GM23338 (cell line): ENCODE measurements around the gene CABLES2. TPM values are rescaled to one million over a fixed set of nuclear protein-coding genes. Genes with fewer than 3 reads are reported as not detected.

ENCODE experiments used
- CREB1 ChIP-seq: fragments of 250-450 bp; sonication (Bioruptor Pico); IDR thresholded peaks from 2 replicates; pipeline ENCODE4 v1.5.0; 2020; ENCODE audit warnings: low read depth, mild to moderate bottlenecking, moderate library complexity
- CTCF ChIP-seq, 2 experiments: fragments of 200-600 bp in 1 of 2; sonication (generic) in 1 of 2; conservative IDR thresholded peaks; 2 replicates each; pipeline versions ENCODE4 v1.5.1 to v1.6.1; 2016 to 2017; ENCODE audit warnings: antibody characterized with exemption in 2 of 2, low read depth in 2 of 2, mild to moderate bottlenecking in 2 of 2, moderate library complexity in 1 of 2
- EZH2 ChIP-seq: fragments of 200-600 bp; sonication (generic); IDR thresholded peaks from one replicate; pipeline ENCODE4 v1.8.0; 2017; ENCODE audit warnings: antibody characterized with exemption, mild to moderate bottlenecking, low read depth; ENCODE audit not compliant: unreplicated experiment
- JUNB ChIP-seq: IDR thresholded peaks from one replicate; pipeline ENCODE4 v1.6.1; 2016; ENCODE audit warnings: antibody characterized with exemption; ENCODE audit not compliant: unreplicated experiment
- STAT1 ChIP-seq: IDR thresholded peaks from one replicate; pipeline ENCODE4 v1.6.1; 2016; ENCODE audit warnings: antibody characterized with exemption; ENCODE audit not compliant: unreplicated experiment
- ZNF114 ChIP-seq: fragments of 250-450 bp; sonication (Bioruptor Pico); IDR thresholded peaks from 2 replicates; pipeline ENCODE4 v1.5.0; 2020; ENCODE audit warnings: mild to moderate bottlenecking, moderate library complexity
- ZNF331 ChIP-seq: fragments of 250-450 bp; sonication (Bioruptor Pico); IDR thresholded peaks from 2 replicates; pipeline ENCODE4 v1.5.0; 2020; ENCODE audit warnings: low read depth, mild to moderate bottlenecking, moderate library complexity
- ZNF462 ChIP-seq: fragments of 250-450 bp; sonication (Bioruptor Pico); IDR thresholded peaks from 2 replicates; pipeline ENCODE4 v1.5.0; 2020; ENCODE audit warnings: mild to moderate bottlenecking, moderate library complexity
- polyA plus RNA-seq: library from polyadenylated mRNA; unstranded; fragments of >200 nt; fragmentation: Nextera tagmentation; extraction: Ambion mirVana; gene quantifications from 2 replicates; pipeline ENCODE4 v1.2.1, GENCODE V29; 2016
- total RNA-seq: library from RNA; depleted of rRNA; stranded (reverse); fragments of >200 nt; shearing (Covaris generic); gene quantifications from 2 replicates; pipeline ENCODE4 v1.2.3, GENCODE V29; 2014

CABLES2 gene
- total and polyA plus RNA-seq, 2 experiments from 2014 or later, result 4.3 to 12.7 TPM

GRCh38 chr20:62362991-62363919 is 43.8 kb downstream of the CABLES2 start (continued):
- no peak for TF ChIP-seq ZNF462 (CRISPR knock-in tag)
- no peak for TF ChIP-seq JUNB
- TF ChIP-seq CREB1, result no peak
- no peak for TF ChIP-seq ZNF331 (CRISPR knock-in tag)
- no peak for TF ChIP-seq ZNF114
- TF ChIP-seq CTCF (conservative IDR thresholded peaks at IDR 0.05; ENCODE audit: low read depth in 2 of 2), result no peak
- no peak for TF ChIP-seq STAT1
- TF ChIP-seq EZH2, result no peak
